Left kidney (tissue), 2 donors: ENCODE results near the gene NKPD1. TPM values are rescaled to one million over a fixed set of nuclear protein-coding genes. Genes with fewer than 3 reads are reported as not detected.
"Not testable (repeated sequence)": the region's sequence is repeated elsewhere in the genome, so short reads cannot be mapped to it uniquely, and the experiment has no call there.

Experiments used
- DNase-seq: peaks from one replicate; pipeline ENCODE4 v3.0.0-alpha.2; 2013
- polyA plus RNA-seq: library from polyadenylated mRNA; unstranded; fragments of 120-200 nt; gene quantifications from one replicate; pipeline ENCODE4 v1.2.1, GENCODE V29; 2013; ENCODE audit not compliant: insufficient read length

The NKPD1 gene
- polyA plus RNA-seq, 1 donor = 0.17 TPM

DNA sequence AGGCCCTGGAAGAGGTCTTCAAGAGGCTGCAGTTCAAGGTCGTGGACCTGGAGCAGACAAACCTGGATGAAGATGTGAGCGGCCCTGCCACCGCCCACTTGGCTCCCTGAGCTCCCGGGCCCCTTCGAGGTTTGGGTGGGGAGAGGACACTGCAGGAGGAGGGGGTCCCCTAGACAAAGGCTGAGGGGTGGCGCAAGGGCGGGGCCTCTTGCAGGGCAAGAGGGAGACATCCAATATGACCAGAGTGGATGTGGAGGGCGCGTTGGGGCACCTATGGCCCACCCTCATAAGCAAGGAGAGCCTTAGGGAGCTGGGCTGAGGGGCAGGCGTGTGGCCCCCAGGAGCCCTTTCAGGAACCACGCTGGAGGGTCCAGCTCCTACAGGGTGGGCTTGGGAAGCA is 20.2 kb downstream of the NKPD1 start:
- no peak for DNase-seq

DNA sequence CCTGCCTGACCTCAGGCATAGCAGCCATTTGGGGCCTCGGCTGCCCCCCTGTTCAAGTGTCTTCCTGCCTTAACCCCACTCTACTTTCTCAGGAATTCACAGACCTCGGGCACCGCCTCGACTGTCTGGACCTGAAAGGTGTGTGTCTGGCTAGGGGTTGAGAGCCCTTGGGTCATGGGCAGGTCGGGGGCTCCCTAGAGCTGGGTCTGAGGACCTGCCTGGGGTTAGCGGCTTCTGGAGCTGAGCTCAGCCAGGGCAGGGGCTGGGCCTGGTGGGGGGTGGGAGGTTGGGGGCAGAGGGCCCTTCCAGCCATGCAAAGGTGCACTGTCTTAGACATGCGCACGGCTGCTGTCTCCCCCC is 20.7 kb downstream of the NKPD1 start:
- no peak for DNase-seq

DNA sequence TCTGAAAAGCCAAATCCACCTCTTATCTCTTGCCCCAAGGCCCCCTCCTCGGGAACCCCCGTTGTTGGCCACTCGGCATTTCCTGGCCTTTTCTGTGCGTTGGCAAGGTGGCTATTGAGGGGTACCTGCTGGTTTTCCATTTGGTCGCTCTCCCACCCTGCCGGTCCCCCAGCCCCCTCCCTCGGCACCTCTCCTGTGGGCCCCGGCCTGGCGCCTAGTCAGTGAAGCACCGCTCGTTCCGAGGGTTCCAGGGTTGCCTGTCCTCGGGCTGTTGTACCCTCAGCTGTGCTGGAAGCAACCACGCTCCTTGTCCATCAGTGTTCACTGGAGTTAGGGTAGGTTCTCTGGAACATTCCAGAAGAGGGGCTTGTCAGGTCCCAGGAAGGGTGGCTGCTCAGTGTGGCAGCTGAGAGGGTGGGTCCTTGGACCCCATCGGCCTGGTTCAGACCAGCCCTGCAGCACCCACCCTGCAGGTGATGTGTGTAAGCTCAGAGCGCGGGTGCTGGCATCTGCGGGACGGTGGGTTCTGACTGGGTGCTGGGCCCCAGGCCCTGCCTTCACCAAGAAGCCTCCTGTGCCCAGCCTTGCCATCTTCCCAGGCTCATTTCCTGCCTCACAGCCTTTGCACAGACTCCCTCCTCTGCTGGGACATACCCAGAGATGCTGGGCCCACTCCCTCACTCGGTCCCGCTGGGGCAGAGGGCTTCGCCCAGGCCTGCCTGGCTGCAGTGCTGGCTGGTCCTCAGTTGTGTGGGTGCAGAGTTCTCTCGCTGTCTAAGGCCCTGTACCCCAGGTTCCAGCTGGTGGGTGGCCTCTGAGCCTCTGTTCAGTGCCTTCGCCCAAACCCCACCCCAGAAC is 21.3 kb downstream of the NKPD1 start:
- DNase-seq = no peak

DNA sequence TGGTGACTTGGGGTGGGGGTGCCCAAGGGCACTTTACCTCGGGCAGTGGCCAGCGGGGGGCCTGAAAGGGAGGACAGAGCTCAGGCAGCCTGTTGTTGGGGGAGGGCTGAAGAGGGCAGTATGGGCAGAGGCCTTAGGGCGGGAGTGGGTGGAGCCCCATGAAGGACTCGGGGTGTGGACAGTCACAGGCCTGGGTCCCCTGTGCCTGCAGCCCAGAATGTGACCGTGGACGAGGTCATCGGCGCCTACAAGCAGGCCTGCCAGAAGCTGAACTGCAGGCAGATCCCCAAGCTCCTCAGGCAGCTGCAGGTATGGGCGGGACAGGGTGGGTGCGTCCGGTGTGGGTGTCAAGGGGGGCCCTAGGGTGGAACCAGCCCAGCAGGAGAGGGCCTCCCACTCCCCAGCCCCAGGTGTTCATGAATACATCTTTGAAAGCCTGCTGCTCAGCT is 22.5 kb downstream of the NKPD1 start:
- DNase-seq = no peak

DNA sequence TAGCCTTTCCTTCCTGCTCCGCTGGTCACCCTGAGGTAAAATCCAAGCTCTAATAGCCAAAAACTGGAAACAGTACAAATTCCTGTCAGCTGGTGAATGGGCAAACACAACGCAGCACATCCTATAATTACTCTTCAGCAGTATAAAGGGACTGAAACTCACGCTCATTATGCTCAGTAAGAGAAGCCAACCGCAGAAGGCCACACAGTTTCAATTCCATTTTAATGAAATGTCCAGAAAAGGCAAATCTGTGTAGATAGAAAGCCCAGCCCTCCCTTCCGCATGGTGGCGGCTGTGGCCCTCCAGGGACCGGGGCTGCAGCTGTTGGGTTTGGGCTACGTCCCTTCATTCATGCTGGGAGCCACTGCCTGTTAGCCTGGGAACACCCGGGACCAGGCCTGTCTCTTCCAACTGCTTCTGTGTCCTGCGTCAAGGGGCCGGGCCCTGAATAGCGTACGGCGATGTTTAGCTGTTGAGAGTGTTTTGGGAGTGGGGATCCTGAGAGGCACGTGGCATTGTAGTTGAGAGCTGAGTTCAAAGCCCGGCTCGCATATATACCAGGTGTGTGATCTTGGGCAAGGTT is 23.5 kb downstream of the NKPD1 start:
- no peak for DNase-seq

DNA sequence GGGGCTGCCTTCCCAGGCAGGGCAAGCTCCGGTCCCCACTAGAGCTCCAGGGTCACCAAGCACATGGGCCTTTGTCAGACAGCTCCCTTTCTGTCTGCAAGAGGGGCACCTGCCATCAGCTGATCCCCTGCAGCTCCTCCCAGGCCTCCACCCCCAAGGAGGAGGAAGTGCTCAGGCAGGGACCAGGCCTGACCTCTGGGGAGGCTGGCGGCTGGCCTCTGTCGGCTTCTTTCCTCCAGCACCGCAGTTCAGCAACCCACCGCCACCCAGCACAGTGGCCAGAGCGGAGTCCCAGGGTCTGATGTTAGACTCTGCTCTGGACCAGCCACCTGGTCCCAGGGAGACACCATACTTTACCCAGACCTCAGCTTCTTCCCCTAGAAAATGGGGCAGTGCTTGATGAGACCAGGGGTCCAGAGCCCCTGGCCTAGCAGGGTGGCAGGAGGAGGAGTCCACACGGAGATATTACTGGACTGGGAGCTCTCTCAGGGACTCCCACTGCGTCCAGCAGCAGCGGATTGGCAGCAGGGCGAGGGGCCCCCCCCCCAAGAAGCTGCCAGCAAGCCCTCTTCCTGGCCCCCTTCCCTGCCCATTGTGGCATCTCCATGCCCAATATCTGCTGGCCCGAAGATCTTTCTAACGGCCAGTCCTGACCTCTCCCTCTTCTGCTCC is 24.1 kb downstream of the NKPD1 start:
- DNase-seq = no peak

DNA sequence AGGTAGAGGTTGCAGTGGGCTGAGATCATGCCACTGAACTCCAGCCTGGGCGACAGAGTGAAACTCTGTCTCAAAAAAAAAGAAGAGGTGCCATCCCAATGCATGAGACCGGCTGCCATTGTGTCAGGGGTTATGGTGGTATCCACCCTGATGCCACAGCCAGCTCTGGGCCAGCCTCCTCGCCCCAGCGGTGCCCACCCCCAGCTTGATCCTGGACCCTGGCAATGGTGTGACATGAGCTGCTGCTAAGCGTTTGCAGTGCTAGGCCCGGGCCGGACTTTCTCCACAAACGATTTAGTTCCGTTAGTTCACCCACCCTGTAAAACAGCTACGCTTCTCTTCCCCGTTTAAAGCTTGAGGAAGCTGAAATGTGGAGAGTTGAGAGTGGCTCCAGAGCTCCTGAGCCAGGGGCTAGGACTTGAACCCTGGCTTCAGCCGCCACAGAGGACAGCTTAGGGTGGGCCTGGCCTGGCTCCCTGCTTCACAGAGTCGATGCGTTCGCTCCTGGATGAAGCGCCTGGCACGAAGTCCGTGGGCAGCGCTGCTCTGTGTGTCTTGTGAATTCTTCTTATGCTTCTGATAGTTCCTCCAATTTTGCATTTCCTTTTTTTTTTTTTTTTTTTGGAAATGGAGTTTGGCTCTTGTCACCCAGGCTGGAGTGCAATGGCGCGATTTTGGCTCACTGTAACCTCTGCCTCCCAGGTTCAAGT is 25.5 kb downstream of the NKPD1 start:
- DNase-seq = no peak

DNA sequence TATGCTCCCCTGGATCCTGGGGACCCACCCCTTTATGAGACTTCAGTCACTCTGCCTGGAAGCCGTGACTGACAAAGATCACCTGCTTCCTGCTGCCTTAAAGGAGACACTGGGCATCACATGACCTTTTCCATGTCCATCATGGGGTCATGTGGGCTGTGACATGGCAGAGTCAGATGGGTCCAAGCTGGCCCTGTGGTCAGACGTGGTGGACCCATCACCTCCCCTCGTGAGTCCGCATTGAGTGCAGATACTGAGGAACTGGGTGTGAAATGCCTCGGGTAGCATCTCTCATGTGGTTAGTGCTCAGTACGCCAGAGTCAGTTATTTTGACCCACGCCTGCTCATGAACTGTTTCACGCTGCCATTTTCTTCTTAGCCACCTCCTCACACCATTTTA is 27.1 kb downstream of the NKPD1 start:
- no peak for DNase-seq

DNA sequence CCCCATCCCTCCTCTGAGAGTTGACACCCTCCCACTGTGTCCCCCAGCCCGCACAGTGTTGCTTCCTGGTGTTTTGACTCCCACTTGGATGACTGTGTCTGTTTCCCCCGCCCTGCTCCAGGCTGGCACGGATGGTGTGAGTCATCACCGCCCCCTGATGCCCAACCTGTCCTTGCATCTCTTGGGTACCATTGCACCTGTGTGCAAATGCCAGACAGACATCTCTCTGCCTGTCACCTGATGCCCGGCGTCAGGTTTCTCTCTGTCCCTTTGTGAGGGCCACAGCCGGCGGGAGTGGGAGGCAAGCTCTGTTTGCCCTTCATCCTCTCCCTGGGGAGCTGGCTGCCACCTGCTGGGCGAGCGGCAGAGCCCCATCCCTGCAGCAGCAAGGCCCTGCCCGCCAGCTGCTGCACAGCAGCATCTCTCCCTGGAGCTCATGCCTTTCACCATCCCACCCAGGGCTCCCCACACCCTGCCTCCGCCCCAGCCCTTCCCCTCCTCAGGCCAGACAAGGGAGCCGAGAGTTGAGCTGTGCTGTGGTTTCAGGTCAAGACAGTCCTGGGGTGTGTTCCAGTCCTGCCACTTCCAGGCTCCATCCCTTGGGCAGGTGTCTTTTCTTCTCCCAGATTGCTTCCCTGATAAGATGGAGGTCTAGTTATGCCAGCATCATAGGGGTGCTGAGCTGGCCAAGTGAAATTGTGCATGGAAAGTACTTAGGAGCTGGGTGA is 29.7 kb downstream of the NKPD1 start:
- DNase-seq = peak; percentile 42

DNA sequence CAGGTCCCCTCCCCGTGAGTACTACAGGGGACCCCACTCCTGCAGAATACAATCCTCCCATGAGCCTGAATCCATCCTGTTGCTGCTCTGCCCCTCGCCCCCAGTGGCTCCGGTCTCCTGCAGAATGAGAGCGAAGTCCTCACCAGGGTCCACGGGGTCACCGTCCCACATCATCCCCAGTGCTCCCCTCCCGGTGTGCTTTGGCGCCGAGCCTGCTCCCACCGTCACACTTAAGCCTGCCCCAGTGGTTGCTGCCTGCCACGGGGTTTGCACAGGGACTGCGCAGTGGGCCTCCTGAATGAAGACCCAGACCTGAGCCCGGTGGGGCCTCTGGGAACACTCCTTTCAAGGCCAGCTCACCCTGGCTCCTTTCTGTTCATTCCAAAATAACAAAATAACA is 30.5 kb downstream of the NKPD1 start:
- DNase-seq = no peak

DNA sequence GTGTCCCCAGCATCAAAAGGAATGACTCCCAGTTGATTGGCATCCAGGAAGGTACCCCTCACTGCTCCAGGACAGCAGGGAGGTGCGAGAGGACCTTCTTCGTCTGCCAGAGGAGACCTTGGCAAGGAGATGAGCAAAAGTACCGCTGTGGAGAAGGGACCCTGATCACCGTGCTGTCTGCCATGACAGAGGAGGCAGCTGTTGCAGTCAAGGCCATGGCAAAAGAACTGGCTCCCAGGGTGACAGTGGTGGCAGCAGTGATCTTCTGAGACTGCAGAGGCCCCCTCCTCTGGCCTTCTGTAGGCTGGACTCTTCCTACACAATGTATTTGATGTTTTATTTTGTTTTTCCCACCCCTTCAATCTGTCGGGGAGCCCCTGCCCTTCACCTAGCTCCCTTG is 32.0 kb downstream of the NKPD1 start:
- no peak for DNase-seq

DNA sequence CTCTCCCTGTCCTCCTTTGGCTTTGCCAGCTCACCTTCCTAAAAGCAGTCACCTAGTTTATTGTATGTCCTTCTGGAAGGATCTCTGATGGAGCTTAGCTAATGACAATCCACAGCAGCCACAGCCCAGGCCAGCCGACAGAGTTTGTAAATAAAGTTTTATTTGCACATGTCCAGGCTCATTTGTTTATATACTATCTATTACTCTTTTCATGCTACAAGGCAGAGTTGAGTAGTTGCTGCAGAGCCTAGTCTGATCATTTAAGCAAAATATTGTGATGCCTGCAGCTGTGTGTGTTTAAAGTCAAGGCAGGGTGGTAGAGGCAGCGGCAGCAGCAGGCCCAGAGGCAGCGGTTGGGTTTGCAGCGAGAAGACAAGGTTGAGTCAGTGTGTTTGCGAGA is 32.6 kb downstream of the NKPD1 start:
- no peak for DNase-seq

DNA sequence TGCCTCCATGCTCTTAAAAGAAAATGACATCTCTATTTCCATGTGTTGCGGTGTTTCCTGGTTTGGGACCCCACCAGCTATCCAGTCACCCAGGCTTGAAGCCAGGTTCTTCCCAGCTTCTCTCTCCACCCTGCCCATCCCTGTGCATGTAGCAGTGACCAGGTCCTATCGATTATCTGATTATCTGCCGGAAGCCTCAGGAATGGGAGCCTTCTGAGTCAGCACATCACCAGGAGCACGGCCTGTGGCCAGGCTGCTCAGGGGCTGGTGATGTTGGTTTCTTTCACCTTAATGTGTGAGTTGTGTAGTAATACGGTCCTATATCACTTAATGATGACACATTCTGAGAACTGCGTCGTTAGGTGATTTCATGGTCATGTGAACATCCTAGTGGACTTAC is 34.1 kb downstream of the NKPD1 start:
- no peak for DNase-seq

DNA sequence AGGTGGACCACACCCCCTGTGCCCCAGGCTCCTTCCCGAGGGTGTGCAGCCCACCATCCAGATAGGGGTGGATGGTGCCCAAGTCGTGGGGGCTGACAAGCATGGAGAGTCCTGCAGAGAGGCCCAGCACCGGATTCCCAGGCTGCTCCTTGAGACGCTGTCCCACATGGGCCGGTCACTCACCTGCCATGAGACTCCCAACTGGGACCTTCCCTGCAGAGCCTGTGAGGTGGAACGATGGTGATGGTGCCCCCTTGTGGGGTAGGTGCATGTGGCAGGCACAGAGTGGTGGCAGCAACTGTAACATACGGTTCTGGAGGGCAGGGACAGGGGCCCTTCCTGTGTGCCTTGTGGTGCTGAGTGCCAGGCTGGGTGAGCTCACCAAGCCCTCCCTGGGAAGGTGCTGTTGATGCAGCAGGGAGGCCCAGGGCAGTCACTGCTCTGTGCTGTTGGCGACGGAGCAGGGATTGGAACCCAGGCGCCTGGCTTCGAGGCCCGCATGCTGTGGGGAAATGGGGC is 34.7 kb downstream of the NKPD1 start:
- DNase-seq = peak; percentile 41

DNA sequence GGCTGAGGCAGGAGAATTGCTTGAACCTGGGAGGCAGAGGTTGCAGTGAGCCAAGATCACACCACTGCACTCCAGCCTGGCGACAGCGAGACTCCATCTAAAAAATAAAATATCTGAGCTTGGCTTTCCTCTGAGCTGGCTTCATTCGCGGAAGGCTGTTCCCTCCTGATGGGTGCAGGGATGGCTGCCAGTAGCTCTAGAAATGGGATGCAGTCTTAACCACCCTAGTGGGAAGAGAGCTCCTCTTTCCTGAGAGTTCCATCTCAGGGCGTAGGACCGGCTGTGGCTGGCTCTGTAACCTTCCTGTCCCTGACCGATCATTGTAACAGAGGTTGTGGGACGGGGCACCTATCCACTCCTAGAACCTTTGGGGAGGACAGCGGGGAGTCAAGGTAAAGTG is 35.4 kb downstream of the NKPD1 start:
- no peak for DNase-seq

DNA sequence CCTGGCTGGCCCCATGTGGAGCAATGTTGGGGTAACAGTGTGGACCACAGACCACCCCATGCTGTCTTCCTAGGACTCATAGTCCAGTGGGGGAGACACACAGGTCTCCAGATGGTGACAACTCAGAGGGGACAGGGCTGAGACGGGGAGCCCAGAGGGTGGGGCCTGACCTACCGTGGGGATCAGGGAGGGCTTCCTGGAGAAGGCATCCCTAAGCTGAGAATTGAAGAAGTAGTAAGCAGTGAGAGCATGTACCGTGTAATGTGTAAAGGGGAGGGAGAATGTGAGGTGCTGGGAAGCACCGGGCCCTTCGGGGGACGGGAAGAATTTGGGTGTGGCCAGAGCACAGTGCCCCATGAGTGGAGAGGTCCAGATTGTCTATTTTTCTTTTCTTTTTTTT is 36.8 kb downstream of the NKPD1 start:
- no peak for DNase-seq

DNA sequence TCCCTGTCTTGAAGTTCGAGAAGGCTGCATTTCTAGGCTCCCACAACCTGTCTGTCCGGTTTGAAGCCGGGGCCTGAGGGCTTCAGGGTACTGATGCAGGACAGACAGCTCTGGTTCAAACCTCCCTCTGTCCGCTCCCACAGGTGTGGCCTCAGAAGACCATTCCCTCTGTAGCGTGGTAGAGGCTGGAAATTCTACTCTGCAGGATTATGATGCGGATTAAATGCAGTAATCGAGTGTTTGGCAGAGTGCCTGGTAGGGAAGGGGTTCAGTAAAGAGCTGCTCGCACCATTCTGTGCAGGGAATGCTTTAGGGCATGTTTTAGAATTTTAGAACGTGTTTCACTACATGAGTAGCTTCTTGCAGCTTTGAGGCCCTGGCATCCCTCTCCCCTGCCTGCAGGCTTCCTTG is 37.3 kb downstream of the NKPD1 start:
- no peak for DNase-seq

DNA sequence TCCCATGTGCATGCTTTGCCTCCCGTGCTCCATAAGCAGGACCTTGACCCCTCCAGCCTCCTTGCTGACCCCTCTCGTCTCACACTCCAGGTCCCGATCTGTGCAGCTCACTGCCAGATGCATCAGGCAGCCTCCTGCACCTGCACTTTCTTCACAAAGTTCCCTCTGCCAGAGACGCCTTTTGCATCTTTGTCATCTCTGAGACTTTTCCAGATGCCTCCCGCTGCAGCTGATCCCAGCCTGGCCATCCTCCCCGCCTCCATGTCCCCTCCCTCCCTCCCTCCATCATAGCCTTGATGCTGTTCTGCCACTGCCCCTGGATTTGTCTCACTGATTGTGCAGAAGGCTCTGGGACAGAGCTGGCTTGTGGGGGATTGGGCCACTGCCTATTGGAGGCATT is 38.0 kb downstream of the NKPD1 start:
- DNase-seq = no peak

DNA sequence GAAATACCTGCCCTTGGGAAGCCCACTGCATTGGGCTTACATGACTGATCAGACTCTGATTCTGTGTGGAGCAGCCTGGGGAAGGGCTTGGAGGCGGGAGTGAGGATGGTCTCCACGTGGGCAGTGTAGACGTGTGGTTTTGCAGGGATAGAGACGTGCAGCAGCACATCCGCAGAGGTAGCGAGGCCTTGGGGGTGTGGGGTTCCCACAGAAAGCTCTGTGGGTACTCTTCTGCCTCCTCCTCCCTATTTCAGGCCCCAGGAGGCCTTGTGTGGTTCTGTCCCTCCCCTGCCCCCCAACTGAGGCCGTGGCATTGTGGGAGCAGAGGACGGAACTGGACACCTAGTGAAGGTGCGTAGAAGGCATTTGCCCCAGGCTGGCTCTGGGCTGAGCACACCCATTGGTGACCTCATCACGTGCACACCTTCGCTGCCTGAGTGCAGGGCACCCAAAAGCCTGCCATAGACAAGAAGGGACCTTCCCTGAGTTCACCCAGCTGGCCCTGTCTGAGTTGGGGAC is 38.9 kb downstream of the NKPD1 start:
- DNase-seq = no peak

DNA sequence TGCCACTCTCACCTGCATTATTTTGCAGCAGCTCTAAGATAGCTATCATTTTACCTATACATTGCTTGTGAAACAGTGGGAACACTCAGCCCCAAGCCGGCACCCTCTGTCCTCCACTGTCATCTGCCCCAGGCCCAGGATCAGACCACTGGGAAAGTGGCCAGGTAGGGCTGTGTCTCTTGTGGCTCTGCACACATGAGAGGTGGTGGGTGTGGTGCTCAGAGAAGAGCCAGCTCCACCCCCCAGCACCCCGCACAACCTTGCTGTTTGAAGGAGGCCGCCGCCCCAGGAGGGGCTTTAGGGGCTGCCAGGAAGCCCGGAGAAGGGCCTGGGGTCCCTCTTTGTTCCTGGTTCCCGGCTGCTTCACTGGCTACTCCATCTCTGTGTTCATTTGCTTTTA is 41.2 kb downstream of the NKPD1 start:
- no peak for DNase-seq

DNA sequence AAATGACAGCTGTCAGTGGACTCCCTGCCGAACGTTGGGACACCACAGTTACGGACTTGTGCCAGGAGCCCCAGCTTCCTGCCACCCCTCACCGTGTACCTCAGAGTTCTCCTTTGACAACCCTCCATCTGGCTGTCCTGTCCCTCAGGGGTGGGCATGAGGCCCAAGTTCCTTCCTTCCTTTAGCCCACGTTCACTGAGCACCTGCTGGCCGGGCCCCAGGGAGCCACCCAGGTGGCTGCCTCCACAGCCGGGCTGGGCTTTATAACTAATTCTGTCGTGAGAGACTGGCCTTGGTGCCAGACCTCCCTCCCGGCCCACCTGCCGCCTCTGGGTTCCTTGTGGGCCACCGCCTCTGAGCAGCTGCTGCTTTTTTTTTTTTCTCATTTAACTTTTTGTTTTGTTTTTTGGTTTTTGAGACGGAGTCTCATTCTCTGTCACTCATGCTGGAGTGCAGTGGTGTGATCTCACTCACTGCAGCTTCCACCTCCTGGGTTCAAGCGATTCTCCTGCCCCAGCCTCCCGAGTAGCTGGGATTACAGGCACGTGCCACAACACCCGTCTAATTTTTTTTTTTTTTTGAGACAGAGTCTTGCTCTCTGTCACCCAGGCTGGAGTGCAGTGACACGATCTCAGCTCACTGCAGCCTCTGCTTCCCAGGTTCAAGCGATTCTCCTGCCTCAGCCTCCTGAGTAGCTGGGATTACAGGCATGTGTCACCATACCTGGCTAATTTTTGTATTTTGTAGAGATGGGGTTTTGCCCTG is 42.0 kb downstream of the NKPD1 start:
- DNase-seq = not testable (repeated sequence)
